H9 (cell line): ENCODE data around the gene RIPPLY1. TPM values are rescaled to one million over a fixed set of nuclear protein-coding genes. Genes with fewer than 3 reads are reported as not detected.

Source experiments
- DNase-seq: peaks from one replicate; pipeline ENCODE4 v3.0.0-alpha.2; 2017
- H2AFZ ChIP-seq: one replicate; pipeline ENCODE4 v1.6.1; 2013; ENCODE audit warnings: mild to moderate bottlenecking, low read length, control low read depth, moderate library complexity
- H2AK5ac ChIP-seq: 2 replicates; pipeline ENCODE4 v1.6.1; 2013; ENCODE audit warnings: low read length, control low read depth, mixed read lengths; ENCODE audit not compliant: insufficient read length
- H2BK120ac ChIP-seq: one replicate; pipeline ENCODE4 v1.6.1; 2013; ENCODE audit warnings: low read depth, mild to moderate bottlenecking, low read length, control low read depth, inconsistent platforms; ENCODE audit not compliant: poor library complexity, severe bottlenecking
- H2BK12ac ChIP-seq: 2 replicates; pipeline ENCODE4 v1.6.1; 2013; ENCODE audit warnings: low read length, control low read depth, mixed read lengths, low read depth; ENCODE audit not compliant: insufficient read length
- H2BK15ac ChIP-seq: 2 replicates; pipeline ENCODE4 v1.6.1; 2013; ENCODE audit warnings: low read depth, low read length, control low read depth
- H2BK20ac ChIP-seq: one replicate; pipeline ENCODE4 v1.6.1; 2013; ENCODE audit warnings: low read depth, mild to moderate bottlenecking, low read length, control low read depth, inconsistent platforms; ENCODE audit not compliant: poor library complexity, severe bottlenecking
- H2BK5ac ChIP-seq: 2 replicates; pipeline ENCODE4 v1.6.1; 2013; ENCODE audit warnings: low read length, control low read depth, mixed read lengths; ENCODE audit not compliant: insufficient read length
- H3K14ac ChIP-seq: 2 replicates; pipeline ENCODE4 v1.6.1; 2013; ENCODE audit warnings: low read length, control low read depth; ENCODE audit not compliant: insufficient read depth
- H3K18ac ChIP-seq: 2 replicates; pipeline ENCODE4 v1.6.1; 2013; ENCODE audit warnings: low read depth, mild to moderate bottlenecking, mixed read lengths, low read length, control low read depth; ENCODE audit not compliant: insufficient read length
- H3K23ac ChIP-seq: 2 replicates; pipeline ENCODE4 v1.6.1; 2013; ENCODE audit warnings: low read length, control low read depth, mixed read lengths, low read depth; ENCODE audit not compliant: insufficient read length
- H3K23me2 ChIP-seq: 2 replicates; pipeline ENCODE4 v1.6.1; 2013; ENCODE audit warnings: low read depth, mild to moderate bottlenecking, mixed read lengths, low read length, control low read depth; ENCODE audit not compliant: insufficient read length, poor library complexity, severe bottlenecking
- H3K27ac ChIP-seq: 2 replicates; pipeline ENCODE4 v1.5.1; 2013; ENCODE audit warnings: low read length, control low read depth, mixed read lengths, low read depth; ENCODE audit not compliant: insufficient read length
- H3K27me3 ChIP-seq: 2 replicates; pipeline ENCODE4 v1.6.1; 2013; ENCODE audit warnings: low read length, control low read depth, inconsistent platforms; ENCODE audit not compliant: insufficient read depth
- H3K4ac ChIP-seq: 2 replicates; pipeline ENCODE4 v1.6.1; 2013; ENCODE audit warnings: low read depth, mild to moderate bottlenecking, control low read depth, inconsistent platforms, low read length, moderate library complexity
- H3K4me1 ChIP-seq: 2 replicates; pipeline ENCODE4 v1.6.1; 2013; ENCODE audit warnings: low read length, control low read depth, inconsistent platforms; ENCODE audit not compliant: insufficient read depth
- H3K4me2 ChIP-seq: 2 replicates; pipeline ENCODE4 v1.6.1; 2013; ENCODE audit warnings: low read length, control low read depth, mixed read lengths; ENCODE audit not compliant: insufficient read length, insufficient read depth
- H3K56ac ChIP-seq: 2 replicates; pipeline ENCODE4 v1.6.1; 2013; ENCODE audit warnings: low read depth, mild to moderate bottlenecking, mixed read lengths, low read length, control low read depth; ENCODE audit not compliant: insufficient read length
- H3K79me1 ChIP-seq: 2 replicates; pipeline ENCODE4 v1.6.1; 2013; ENCODE audit warnings: low read depth, mild to moderate bottlenecking, moderate library complexity, low read length, control low read depth, inconsistent platforms; ENCODE audit not compliant: insufficient read depth, poor library complexity, severe bottlenecking
- H3K79me2 ChIP-seq: 2 replicates; pipeline ENCODE4 v1.6.1; 2013; ENCODE audit warnings: low read length, control low read depth, inconsistent platforms; ENCODE audit not compliant: insufficient read depth
- H3K9ac ChIP-seq: 2 replicates; pipeline ENCODE4 v1.6.1; 2013; ENCODE audit warnings: low read length, control low read depth, mixed read lengths; ENCODE audit not compliant: insufficient read length; ENCODE audit errors: extremely low read depth
- H3K9me3 ChIP-seq: one replicate; pipeline ENCODE4 v1.6.1; 2013; ENCODE audit warnings: low read depth, low read length, inconsistent platforms; ENCODE audit not compliant: control insufficient read depth
- H3T11ph ChIP-seq: one replicate; pipeline ENCODE4 v1.6.1; 2013; ENCODE audit warnings: mild to moderate bottlenecking, low read length, control low read depth, inconsistent platforms
- H4K20me1 ChIP-seq: one replicate; pipeline ENCODE4 v1.6.1; 2013; ENCODE audit not compliant: control insufficient read depth, insufficient read length, insufficient read depth
- H4K5ac ChIP-seq: 2 replicates; pipeline ENCODE4 v1.6.1; 2013; ENCODE audit warnings: low read depth, mild to moderate bottlenecking, mixed read lengths, low read length, control low read depth; ENCODE audit not compliant: insufficient read length
- H4K8ac ChIP-seq: replicated peaks from 2 replicates; pipeline ENCODE4 v1.6.1; 2013; ENCODE audit warnings: low read length, control low read depth, mixed read lengths, low read depth; ENCODE audit not compliant: insufficient read length
- H4K91ac ChIP-seq: 2 replicates; pipeline ENCODE4 v1.6.1; 2013; ENCODE audit warnings: low read depth, mild to moderate bottlenecking, moderate library complexity, mixed read lengths, low read length, control low read depth; ENCODE audit not compliant: insufficient read length
- H3K27ac Mint-ChIP-seq, 3 experiments: 2 replicates in 2 of 3; 3 replicates in 1 of 3; pipeline ENCODE4 v1.8.0; 2020 to 2021; ENCODE audit warnings: mixed read lengths in 3 of 3, mild to moderate bottlenecking in 1 of 3, moderate library complexity in 1 of 3
- H3K27me3 Mint-ChIP-seq: 2 replicates; pipeline ENCODE4 v1.8.0; 2021; ENCODE audit warnings: low read depth, mild to moderate bottlenecking, moderate library complexity, mixed read lengths
- H3K36me3 Mint-ChIP-seq, 3 experiments: 2 replicates in 2 of 3; 3 replicates in 1 of 3; pipeline ENCODE4 v1.8.0; 2020 to 2021; ENCODE audit warnings: low read depth in 3 of 3, mixed read lengths in 3 of 3; ENCODE audit not compliant: insufficient read depth in 1 of 3
- H3K4me1 Mint-ChIP-seq, 2 experiments: 2 replicates each; pipeline ENCODE4 v1.8.0; 2020; ENCODE audit warnings: mixed read lengths in 2 of 2
- H3K4me3 Mint-ChIP-seq, 2 experiments: 2 replicates in 1 of 2; 3 replicates in 1 of 2; pipeline ENCODE4 v1.8.0; 2020 to 2021; ENCODE audit warnings: mild to moderate bottlenecking in 2 of 2, mixed read lengths in 2 of 2, moderate library complexity in 1 of 2
- H3K9me3 Mint-ChIP-seq, 2 experiments: 2 replicates in 1 of 2; 3 replicates in 1 of 2; pipeline ENCODE4 v1.8.0; 2020; ENCODE audit warnings: mild to moderate bottlenecking in 2 of 2, mixed read lengths in 2 of 2, moderate library complexity in 1 of 2
- CTCF ChIP-seq: fragments of 200-600 bp; sonication (generic); conservative IDR thresholded peaks from 3 replicates; pipeline ENCODE4 v1.8.0; 2021; ENCODE audit warnings: antibody characterized with exemption, mild to moderate bottlenecking
- WGBS: extraction: QIAGEN DNeasy Blood & Tissue Kit; methylation state at CpG from one replicate; pipeline ENCODE4 v1.1.7; 2013; ENCODE audit warnings: missing lambda C conversion rate, low lambda C conversion rate, mixed read lengths; ENCODE audit not compliant: insufficient read length; ENCODE audit errors: extremely low coverage; 5-methylcytosine and 5-hydroxymethylcytosine counted together
- total RNA-seq: library from RNA; stranded (reverse); gene quantifications from 2 replicates; pipeline ENCODE4 v1.2.1, GENCODE V29; 2021

The RIPPLY1 gene
- total RNA-seq, 1 experiment from 2014 or later = not detected

DNA sequence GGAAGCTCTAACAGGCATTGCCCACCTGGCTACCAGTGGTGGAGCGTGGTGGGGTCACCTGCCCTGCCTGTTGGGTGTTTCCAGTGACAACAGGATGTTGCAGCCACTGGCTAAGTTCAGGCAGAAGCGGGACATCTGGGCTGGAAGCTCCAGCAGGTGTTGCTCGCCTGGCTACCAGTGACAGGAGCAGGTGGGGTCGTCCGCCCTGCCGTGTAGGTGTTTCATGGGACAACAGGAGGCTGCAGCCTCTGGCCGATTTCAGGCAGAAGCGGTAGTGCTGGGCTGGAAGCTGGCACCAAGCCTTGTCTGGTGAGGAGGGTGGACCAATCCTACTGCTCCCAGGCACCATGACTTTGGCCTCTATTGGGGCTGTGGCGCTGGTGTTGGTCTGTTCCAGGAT lies 39.4 kb downstream of the RIPPLY1 start:
- Mint-ChIP-seq H3K27ac (no peak overlapping the region), H3K4me1 (peaks cover 0 to 4% of the 10 kb centered on the region in 2 experiments; a peak in 1 of 4 replicates), H3K9me3 (peaks cover 9 to 43% of the 10 kb centered on the region in 2 experiments; a peak in 3 of 5 replicates), H3K27me3 (peaks cover 2% of the 10 kb centered on the region), H3K4me3 (no peak overlapping the region), H3K36me3 (peaks cover 0 to 5% (median 0%) of the 10 kb centered on the region in 3 experiments; a peak in 2 of 7 replicates)
- Histone ChIP-seq H2BK20ac (no peak overlapping the region), H3K23me2 (no peaks in the 10 kb centered on the region), H2AK5ac (no peak overlapping the region), H2BK12ac (no peak overlapping the region), H3K27ac (no peak overlapping the region), H3K9me3 (no peaks in the 10 kb centered on the region), H3K14ac (no peak overlapping the region), H3T11ph (no peak overlapping the region), H3K18ac (no peak overlapping the region), H4K20me1 (no peaks in the 10 kb centered on the region), H3K79me2 (no peaks in the 10 kb centered on the region), H2BK5ac (no peak overlapping the region), H3K56ac (no peak overlapping the region), H3K4me1 (no peaks in the 10 kb centered on the region), H3K27me3 (no peaks in the 10 kb centered on the region), H4K5ac (no peak overlapping the region), H4K91ac (no peak overlapping the region), H2BK120ac (no peak overlapping the region), H4K8ac (no peak overlapping the region), H2AFZ (no peak overlapping the region), H3K9ac (no peak overlapping the region), H3K23ac (no peak overlapping the region), H3K79me1 (no peaks in the 10 kb centered on the region), H3K4ac (no peak overlapping the region), H3K4me2 (no peak overlapping the region), H2BK15ac (no peak overlapping the region)
- DNase-seq = no peak
- no CpG with 5 or more reads among the region's 9 CpGs for WGBS
- TF ChIP-seq CTCF = no peak
